Activated gamma-delta T cell treated with anti-CD3 and anti-CD28 coated beads, Interleukin-2, amount 50 U/mL, for 16 hours (primary cell): ENCODE measurements around the gene SMIM33.
"Not testable (repeated sequence)": the region's sequence is repeated elsewhere in the genome, so short reads cannot be mapped to it uniquely, and the experiment has no call there.

Source experiments
- DNase-seq: peaks from one replicate; pipeline ENCODE4 v3.0.0-alpha.2; 2020; ENCODE audit warnings: low read depth

Gene SMIM33

GRCh38 chr5:139470821-139471300 is at the start of gene SMIM33:
SMIM33 (plus strand) TSS chr5:139471004; CDS start chr5:139471122, 118 bp downstream.
- no peak for DNase-seq

GRCh38 chr5:139422307-139422893 is 48.4 kb upstream of the SMIM33 start:
- DNase-seq = peak; percentile 24

DNA sequence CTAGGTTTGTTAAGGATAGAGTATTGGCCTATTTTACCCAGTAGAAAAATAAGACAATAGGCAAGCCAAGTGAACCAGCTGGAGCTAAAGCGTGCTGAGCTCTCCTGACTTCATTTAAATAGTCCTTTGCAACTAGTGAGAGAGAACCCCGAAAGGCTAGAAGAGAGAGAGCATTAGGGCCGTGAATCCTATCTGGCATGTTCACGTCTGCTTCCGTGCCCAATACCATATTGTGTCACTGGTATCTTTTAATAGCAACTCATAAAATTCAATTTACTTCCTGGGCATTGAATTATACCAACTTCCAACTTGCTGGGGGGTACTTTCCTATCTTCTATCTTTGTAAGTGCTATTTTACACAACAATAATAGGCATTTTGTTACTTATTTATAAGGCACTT is 45.3 kb upstream of the SMIM33 start:
- DNase-seq = no peak

DNA sequence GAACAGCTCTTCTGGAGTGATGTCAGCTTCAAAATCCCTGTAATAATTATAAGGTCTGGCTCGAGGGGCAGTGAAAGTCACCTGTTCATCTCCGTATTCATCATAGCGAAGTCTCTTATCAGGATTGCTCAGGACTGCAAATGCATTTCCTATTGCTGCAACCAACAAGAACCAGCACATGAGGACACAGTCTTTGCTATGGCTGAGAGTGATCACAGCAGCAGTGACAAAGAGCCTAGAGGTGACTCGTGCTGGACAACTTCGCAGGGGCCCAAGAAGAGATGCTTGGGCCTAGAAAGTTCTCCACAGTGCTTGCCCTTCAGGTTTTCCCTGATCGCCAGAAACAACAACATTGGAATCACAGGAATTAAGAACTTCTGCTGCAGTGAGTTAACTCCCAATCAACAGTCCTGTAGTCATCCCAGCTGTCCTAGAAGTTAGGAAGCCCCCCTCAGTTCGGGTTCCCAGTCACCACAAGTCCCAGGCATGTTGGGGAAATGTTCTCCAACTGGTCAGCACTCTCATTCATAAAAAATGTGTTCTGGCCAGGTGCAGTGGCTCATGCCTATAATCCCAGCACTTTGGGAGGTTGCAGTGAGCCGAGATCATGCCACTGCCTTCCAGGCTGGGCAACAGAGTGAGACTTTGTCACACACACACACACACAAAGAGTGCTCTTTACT is 44.5 kb upstream of the SMIM33 start:
- no peak for DNase-seq

GRCh38 chr5:139430015-139430414 is 40.8 kb upstream of the SMIM33 start:
- DNase-seq = no peak

- DNase-seq = no peak
Measured at GRCh38 chr5:139431706-139432105, 39.1 kb upstream of the SMIM33 start.

GRCh38 chr5:139435676-139436075 is 35.1 kb upstream of the SMIM33 start:
- no peak for DNase-seq

DNA sequence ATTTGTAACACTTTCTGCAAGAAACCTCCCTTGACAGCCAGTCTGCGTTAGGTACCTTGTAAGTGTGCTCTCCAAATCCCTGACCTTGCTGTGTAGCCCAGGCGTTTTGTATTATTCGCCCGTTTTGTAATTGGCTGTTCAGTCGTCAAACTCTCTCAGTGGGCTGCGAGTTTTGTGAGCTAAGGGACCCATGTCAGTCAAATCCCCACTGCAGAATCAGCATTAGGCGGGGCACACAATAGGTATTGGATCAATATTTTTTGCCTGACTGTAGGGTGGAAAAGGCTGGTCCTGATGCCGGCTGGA is 32.1 kb upstream of the SMIM33 start:
- DNase-seq = no peak

DNA sequence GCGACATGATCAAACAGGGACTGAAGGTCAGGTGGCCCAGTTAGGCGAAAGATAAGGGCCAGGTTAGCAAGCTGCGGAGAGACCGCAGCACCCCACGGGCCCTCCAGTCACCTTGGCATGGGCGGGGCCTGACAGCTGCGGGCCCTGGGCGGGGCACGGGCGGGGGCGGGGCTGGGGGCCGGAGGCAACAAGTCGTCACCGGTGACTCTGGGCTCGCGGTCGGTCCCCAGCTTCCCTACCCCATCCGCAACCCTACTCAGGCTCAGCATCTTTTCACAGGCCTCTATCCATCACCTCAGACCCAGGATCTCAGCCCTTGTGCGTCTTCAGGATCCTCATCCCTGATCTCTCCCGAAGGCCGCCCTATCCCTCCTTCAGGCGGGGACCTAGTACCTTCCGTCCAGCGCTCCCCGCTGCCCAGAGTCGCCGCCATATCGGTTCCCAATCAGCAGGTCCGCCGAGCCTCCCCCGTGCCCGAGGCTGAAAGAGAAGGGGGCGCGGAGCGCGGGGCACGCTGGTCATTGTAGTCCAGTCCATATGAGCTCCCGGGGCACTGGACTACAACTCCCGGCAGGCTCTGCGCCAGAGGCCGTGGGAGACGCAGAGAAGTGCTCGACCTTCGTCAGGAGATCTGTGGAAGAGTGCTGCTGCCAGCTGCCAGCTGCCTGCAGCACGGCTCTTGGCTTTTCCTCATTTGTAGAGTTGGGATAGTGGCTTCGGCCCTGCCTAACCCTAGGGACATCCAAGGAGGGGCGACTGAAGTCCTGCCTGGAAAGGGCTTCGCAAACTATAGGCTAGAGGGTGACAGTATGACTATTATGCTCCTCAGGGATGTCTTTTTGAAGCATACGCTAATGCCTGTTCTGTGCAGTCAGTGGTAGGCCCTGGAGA is 31.5 kb upstream of the SMIM33 start, which contains the start of gene DNAJC18:
Gene DNAJC18 (minus strand): TSS at position 513 of the 891 bp plus-strand sequence. CDS start 80 bp downstream, at position 433.
- DNase-seq = peak; percentile 84

DNA sequence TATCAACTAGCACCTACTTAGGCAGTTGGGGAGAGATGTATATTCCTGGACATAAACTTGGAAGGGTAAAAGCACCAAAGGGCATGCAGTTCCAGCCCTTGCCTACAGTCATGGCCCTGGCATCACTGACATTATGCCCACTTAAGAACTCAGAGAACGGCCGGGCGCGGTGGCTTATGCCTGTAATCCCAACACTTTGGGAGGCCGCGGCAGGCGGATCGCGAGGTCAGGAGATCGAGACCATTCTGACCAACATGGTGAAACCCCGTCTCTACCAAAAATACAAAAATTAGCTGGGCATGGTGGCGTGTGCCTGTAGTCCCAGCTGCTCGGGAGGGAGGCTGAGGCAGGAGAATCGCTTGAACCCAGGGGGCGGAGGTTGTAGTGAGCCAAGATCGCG is 30.4 kb upstream of the SMIM33 start:
- DNase-seq = not testable (repeated sequence)

- DNase-seq = no peak
Measured at GRCh38 chr5:139443831-139444453, 26.9 kb upstream of the SMIM33 start.

- no peak for DNase-seq
Measured at GRCh38 chr5:139445325-139446170, 25.3 kb upstream of the SMIM33 start.

DNA sequence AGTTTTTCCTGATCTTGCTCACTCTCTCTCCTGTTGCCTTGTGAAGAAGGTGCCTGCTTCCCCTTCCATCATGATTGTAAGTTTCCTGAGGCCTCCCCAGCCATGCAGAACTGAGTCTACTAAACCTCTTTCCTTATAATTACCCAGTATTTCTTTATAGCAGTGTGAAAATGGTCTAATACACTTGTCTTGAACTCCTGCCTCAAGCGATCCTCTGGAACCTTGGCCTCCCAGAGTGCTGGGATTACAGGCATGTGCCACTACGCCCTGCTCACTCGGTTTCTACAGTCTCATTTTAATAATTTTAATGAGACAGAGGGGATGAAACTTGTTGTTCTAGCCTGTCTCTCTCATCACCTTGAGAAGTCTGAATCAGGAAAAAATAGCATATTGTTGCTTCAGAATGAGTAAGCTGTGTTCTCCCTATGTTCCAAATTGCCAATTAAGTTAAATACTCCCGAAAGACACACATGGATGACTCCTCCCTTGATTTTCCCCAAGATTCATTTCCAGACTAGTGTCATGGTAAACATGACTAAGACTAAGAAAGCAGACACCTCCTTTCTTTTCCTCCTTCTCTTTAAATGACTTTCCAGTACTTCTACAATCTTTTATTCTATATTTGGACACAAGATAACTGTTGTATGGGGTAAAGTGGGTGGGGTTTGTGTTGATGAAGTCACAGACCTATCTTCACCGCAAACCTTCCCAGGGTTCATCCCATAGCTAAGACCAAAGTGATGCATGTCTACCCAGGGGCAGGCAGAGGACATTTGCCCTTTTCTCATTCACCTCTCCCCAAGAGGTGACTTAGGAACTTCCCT is 23.6 kb upstream of the SMIM33 start:
- DNase-seq = no peak

DNA sequence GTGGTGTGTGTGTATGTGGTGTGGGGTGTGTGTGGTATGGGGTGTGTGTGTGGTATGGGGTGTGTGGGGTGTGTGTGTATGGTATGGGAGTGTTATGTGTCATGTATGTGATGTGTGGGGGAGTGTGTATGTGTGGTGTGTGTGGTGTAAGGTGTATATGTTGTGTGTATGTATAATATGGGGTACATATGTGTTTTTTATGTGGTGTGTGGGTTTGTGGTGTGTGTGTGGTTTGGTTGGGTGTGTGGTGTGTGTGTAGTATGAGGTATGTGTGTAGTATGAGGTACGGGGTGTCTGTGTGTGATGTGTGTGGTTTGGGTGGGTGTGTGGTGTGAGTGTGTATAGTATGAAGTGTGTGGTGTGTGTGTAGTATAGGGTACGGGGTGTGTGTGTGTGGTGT is 19.6 kb upstream of the SMIM33 start:
- no peak for DNase-seq

DNA sequence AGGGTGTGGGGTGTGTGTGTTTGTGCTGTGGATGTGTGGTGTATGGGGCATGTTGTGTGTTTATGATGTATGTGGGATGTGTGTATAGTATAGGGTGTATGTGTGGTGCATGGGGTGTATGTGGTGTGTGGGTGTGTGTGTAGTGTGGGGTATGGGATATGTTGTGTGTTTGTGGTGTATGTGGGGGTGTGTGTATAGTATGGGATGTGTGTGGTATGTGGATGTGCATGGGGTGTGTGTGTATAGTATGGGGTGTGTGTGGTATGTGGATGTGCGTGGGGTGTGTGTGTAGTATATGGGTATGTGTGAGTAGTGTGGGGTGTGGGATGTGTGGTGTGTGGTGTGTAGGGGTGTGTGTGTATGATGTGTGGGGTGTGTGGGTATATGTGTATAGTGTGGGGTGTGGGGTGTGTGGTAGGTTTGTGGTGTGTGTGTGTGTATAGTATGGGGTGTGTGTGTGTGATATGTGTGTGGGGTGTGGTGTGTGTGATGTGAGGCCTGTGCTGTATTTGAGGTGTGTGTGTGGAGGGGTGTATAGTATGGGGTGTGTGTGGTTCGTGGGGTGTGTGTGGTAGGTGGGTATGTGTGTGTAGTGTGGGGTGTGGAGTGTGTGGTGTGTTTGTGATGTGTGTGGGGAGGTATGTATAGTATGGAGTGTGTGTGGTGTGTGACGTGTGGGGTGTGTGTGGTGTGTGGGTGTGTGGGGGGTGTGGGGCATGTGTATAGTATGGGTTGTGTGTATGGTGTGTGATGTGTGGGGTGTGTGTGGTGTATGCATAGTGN is 18.7 kb upstream of the SMIM33 start:
- DNase-seq = no peak

DNA sequence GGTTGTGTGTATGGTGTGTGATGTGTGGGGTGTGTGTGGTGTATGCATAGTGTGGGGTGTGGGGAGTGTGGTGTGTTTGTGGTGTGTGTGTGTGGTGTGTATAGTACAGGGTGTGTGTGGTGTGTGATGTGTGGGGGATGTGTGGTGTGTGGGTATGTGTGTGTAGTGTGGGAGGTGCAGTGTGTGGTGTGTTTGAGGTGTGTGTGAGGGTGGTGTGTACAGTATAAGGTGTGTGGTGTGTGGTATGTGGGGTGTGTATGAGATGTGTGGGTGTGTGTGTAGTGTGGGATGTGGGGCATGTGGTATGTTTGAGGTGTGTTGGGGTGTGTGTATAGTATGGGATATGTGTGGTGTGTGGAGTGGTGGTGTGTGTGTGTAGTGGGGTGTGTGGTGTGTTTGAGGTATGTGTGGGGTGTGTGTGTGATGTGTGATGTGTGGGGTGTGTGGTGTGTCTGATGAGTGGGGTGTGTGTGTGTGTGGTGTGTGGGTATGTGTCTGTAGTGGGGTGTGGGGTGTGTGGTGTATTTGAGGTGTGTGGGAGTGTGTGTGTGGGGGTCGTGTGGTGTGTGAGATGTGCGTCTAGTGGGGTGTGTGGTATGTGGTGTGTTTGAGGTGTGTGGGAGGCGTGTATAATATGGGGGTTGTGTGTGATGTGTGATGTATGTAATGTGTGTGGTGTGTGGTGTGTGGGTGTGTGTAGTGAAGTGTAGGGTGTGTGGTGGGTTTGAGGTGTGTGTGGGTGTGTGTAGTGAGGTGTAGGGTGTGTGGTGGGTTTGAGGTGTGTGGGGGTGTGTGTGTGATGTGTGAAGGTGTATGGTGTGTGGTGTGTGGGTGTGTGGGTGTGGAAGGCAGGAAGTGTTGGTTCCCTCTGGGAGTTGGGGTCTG is 16.9 kb upstream of the SMIM33 start:
- DNase-seq = peak; percentile 29

DNA sequence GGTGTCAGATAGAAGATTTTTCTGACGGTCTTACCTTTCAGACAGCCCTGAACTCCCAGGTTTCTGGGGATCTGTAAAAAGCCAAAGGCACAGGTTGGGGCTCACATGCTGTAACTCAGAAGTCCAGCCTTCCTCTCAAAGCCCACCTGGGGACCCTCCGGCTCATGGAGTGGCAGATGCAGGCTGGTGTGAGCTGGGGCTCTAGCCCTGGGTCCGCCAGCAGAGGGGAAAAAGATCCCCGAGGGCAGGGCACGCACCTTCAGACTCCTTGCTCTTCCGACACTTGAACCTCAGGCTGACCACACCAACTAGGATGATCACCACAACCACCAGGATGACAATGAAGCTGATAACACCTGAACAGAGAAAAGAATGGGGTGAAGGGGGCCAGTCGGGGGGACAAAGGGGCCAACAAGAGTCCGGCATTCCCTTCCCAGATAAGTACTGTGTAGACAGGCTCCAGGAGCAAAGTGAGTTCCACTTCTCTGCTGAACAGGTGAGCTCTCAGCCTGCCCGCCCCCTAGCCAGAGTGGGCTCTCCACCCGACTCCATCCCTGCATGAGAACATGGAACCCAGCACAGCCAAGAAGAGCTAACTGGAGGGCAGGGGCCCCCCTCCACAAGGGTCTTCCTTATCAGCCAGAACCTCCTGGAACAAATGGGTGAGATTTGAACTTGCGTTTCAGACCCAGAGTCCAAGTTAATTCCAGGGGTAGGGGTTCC is 16.1 kb upstream of the SMIM33 start:
- DNase-seq = no peak

DNA sequence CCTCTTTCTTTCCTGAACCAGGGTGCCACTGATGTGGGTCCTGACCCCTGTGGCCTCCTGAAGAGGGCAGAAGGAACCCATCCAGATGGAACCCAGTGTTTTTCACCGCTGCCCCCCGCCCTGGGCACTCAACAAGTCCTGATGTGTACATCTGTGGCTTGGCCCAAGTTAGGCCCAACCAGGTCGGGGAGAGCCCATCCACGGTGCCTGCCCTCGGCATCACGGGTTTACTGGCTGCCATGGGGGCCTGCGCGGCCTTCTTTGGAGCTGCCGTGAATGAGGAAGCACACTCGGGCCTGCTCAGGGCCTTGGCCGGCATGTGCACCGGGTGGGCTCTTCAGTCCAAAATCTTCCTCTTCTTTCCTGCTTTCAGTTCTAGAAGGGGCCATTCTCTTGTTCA is 14.0 kb upstream of the SMIM33 start:
- no peak for DNase-seq
